Thyroid gland (tissue), 4 donors: ENCODE data around the gene COMP.
"Not testable (repeated sequence)": the region's sequence is repeated elsewhere in the genome, so short reads cannot be mapped to it uniquely, and the experiment has no call there.

Experiments used
- POLR2A ChIP-seq, 2 donors: fragments of 450-650 bp; IDR thresholded peaks; one replicate each; pipeline ENCODE4 v1.6.1; 2017; ENCODE audit warnings: antibody characterized with exemption in 2 of 2, mild to moderate bottlenecking in 2 of 2, moderate library complexity in 1 of 2
- TF ChIP-seq, protein P1 (sequence below), 6 experiments: fragments of 200-600 bp in 3 of 6; fragments of 450-650 bp in 3 of 6; sonication (generic) in 3 of 6; IDR thresholded peaks; one replicate each; pipeline ENCODE4 v1.5.1; 2016 to 2019; ENCODE audit warnings: antibody characterized with exemption in 6 of 6, mild to moderate bottlenecking in 2 of 6, inconsistent platforms in 1 of 6, moderate library complexity in 1 of 6

DNA sequence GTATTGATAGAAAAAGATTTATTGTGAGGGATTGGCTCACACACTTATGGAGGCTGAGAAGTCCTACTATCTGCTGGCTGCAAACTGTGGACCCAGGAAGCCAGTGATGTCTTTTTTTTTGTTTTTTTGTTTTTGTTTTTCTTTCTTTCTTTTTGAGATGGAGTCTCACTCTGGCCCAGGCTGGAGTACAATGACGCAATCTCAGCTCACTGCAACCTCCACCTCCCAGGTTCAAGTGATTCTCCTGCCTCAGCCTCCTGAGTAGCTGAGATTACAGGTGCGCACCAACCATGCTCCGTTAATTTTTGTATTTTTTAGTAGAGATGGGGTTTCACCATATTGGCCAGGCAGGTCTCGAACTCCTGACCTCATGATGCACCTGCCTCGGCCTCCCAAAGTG, 20.5 kb upstream of the COMP start:
- not testable (repeated sequence) for TF ChIP-seq POLR2A (IDR thresholded peaks at IDR 0.05)
- TF ChIP-seq, protein P1, sequence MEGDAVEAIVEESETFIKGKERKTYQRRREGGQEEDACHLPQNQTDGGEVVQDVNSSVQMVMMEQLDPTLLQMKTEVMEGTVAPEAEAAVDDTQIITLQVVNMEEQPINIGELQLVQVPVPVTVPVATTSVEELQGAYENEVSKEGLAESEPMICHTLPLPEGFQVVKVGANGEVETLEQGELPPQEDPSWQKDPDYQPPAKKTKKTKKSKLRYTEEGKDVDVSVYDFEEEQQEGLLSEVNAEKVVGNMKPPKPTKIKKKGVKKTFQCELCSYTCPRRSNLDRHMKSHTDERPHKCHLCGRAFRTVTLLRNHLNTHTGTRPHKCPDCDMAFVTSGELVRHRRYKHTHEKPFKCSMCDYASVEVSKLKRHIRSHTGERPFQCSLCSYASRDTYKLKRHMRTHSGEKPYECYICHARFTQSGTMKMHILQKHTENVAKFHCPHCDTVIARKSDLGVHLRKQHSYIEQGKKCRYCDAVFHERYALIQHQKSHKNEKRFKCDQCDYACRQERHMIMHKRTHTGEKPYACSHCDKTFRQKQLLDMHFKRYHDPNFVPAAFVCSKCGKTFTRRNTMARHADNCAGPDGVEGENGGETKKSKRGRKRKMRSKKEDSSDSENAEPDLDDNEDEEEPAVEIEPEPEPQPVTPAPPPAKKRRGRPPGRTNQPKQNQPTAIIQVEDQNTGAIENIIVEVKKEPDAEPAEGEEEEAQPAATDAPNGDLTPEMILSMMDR (IDR thresholded peaks at IDR 0.05) = not testable (repeated sequence)
